ENCODE data around the gene PTCH2.

The PTCH2 gene

DNA sequence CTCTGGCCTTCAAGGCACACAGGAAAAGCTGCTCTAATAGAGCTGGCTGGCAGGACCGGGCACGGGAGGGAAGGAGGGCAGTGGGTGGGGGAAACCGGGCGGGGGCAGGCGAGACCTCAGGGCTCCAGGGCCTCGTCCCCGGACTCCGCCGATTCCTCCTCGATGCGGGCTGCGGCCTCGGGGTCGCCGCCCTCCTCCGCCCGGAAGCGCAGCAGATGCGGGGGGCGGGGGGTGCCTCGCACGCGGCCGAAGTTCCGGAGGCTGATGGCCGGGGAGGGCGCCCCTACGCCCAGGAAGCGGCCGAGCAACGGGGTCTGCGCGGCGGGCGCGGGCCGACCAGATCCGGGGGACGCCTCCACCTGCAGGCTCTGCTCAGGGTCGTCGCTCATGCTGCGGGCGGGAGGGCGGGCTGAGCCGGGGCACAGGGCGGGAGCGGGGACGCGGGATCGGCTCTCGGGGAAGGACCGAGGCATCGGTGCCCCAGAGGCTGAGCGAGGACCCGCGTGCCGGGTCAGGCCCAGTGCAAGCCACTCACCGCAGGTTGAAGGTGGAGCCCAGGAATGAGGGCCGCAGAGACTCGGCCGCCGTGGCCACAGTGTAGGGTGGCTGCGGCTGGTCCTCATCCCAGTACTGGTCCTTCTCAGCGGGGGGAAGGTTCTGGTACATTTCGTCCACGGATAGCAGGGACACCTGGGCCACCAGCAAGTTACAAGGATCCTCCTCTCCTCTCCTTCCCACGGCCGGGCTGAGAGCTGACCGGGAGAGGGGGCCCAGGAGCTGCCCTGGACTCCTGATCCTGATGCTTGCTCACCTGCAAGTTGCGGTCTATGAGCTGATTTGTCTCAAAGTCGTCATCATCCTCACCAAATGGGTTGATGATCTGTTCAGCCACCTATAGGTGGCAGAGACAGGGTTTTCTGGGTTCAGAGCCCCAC is 58.7 kb downstream of the PTCH2 start:
- no peak for DNase-seq (ENCODE audit: low read depth in 3 of 3)

DNA sequence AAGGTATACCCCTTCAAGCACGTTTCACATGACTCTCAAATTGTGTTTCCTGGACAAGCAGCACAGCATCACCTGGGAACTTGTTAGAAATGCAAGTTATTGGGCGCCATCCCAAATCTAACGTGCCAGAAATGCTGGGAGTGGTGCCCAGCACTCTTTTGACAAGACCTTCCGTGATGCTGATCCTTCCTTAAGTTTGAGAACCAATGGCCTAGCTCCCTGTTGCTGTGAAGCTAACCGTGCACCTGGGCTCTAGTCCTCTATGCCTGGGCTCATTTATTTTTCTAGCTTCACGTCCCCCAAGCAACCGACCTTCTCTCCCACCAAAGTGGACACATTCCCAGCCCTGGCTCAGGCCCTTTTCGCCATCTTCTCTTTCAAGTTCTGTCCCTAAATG is 59.4 kb downstream of the PTCH2 start:
- DNase-seq (ENCODE audit: low read depth in 3 of 3): no peak

DNA sequence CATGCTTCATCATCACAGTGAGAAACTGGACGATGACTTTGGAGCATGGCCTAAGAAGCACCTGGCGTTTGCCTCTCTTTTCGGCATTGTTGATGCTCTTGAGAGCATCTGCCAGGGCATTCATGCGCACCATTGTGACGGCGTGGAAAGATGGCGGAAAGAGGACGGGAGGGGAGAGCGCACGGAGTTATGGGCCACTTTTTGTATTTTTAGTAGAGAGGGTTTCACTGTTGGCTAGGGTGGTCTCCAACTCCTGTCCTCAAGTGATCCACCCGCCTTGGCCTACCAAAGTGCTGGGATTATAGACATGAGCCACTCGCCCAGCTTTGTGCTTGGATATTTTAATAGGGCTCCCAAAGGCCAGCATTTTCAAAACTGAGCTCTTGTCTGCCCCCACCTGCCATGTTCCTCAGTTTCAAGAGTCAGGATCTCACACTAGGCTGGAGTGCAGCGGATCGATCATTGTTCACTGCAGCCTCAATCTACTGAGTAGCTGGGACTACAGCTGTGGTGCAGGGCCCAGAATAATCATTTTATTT is 62.4 kb downstream of the PTCH2 start:
- no peak for DNase-seq (ENCODE audit: low read depth in 3 of 3)

DNA sequence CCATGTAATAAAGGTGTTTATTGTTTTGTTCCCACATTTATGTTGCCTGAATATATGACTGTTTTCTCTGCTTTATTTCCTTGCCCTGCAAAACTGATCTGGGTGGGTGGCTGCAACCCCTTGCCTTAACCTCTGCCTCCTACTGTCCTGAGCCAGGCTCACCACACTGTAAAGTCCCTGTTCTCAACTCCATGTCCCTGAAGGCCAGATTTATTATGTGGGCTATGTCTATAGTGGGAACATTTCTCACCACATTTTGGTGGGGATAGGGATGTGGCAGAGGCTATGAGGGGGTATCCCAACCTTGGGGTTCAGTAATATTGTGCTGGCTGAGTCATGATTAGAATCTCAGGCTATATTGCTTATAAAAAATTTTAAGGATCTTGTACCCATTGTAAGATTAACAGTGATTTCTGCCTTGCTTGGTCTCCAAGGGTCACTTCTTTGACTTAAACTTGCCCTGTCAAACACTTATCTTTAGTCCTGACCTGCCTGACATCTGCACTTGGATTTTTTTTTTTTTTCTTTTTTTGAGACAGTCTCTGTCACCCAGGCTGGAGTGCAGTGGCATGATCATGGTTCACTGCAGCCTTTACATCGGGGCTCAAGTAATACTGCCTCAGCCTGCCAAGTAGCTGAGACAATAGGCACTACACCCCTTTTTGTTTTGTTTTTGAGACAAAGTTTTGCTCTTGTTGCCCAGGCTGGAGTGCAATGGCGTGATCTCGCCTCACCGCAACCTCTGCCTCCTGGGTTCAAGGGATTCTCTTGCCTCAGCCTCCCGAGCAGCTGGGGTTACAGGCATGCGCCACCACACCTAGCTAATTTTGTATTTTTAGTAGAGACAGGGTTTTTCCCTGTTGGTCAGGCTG is 64.1 kb downstream of the PTCH2 start:
- DNase-seq (ENCODE audit: low read depth in 3 of 3): no peak

DNA sequence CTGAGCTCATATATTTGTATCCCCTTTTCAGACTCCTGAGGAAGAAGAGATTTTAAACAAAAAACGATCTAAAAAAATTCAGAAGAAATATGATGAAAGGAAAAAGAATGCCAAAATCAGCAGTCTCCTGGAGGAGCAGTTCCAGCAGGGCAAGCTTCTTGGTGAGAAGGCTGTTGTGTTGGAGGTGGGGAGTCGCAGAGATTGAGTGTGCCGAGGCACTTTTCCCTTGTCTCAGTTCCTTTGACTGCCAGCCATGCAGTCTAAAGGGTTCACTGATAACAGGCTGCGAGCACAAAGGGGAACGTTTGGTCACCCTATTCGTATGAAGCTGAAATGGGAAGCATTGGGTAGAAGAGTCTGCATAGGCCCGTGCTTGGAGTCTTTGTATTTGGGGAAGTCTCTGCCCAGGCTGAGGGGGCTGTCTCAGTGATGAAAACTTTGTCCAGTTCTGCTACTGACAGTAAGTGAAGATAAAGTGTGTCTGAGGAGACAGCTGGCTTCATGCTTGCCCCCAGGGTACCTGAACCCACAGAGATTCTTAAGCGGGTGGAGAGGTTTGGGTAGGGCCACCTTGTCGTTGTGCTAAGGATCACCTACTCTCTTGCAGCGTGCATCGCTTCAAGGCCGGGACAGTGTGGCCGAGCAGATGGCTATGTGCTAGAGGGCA is 65.0 kb downstream of the PTCH2 start:
- no peak for DNase-seq (ENCODE audit: low read depth in 3 of 3)

DNA sequence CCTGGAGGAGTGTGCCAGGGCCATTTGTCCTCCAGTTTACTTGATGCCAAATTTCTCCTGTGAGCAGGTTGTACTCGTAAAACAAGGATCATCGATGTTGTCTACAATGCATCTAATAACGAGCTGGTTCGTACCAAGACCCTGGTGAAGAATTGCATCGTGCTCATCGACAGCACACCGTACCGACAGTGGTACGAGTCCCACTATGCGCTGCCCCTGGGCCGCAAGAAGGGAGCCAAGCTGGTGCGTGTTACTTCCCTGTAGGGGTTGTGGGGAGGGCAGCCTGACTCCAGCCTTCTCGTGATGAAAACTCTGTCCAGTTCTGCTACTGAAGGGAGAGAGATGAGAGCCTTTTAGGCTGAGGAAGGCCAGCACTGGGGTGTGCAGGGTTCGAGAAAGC is 65.5 kb downstream of the PTCH2 start:
- no peak for DNase-seq (ENCODE audit: low read depth in 3 of 3)

DNA sequence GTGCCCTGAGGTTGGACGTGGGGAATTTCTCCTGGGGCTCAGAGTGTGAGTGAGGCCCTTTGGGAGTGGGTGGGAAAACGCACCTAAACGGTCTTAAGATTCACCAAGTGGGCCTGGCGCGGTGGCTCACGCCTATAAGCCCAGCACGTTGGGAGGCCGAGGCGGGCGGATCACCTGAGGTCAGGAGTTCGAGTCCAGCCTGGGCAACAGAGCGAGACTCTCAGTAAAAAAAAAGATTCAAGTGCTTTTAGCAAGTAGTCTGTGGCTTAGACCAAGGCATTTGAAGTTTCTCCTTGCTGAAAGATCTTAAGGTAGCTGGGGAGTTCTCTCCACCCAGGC is 66.4 kb downstream of the PTCH2 start:
- DNase-seq (ENCODE audit: low read depth in 3 of 3): no peak

DNA sequence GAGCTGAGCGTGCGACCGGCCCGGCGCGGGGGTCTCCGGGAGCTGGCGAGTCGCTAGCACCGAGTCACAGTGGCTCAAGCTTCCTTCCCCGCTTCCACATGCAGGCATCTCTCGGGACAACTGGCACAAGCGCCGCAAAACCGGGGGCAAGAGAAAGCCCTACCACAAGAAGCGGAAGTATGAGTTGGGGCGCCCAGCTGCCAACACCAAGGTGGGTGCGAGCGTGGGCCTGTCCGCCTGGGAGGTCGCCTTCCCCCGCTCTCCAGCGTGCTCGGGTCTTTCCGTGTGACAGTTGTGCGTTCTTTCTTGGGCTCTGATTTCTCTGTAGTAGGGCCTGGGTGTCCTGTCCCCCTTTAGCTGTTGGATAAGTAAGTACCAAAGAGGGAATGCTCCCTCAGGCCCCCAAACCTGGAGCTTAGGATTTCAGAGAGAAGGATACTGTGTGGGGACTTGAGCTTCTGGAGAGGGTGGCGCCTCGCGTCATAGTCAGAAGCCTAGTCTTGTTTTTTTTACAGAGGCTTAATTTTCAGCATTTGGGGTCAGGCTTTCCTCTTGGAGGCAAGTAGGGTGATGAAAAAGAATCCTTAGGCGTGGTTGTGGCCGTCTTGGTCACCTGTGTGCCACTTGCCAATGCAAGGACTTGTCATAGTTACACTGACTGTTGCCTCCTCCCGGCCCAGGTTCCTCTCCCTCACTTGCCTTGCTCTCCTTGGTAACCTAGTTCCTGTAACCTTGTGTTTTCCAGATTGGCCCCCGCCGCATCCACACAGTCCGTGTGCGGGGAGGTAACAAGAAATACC is 66.9 kb downstream of the PTCH2 start:
- DNase-seq (ENCODE audit: low read depth in 3 of 3): no peak

DNA sequence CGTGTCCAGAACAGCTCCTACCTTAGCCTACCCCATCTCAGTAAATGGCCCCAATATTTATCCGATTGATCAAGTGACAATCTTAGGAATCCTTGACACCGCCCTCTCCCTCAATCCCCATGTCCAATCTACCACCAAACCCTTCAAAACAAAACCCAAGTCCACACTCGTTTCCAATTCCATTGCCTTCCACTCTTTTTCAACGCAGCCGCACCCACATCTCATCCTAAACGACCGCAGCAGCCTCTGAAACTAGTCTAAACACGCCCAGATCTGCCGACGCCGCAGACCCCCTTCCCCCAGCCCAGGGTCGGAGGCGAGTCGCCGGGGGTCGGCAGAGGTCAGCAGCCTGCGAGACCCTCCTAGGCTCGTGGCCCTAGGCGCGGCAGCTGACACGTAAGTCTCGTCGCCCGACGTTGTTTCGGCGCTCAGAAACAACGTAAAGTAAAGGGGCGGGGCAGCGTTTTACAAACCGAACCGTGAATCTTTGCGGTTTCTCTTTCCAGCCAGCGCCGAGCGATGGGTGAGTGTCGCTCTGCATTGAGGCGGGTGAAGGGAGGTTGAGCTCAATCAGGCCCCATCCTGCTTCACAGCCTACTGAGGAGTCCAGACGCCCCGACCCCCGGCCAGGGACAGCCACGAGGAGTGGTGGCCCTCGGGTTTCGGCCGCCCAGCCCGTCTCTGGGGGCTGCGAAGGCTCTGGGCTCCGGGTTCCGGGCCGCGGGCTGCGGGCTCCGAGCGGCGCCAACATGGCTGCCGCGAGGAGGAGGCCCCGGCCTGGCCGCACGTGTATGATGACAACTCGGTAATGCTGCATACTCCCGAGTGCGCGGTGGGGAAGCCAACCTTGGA is 67.7 kb downstream of the PTCH2 start, which contains the start of gene RPS8:
Gene RPS8, plus strand, starts transcription at position 463 of the 852 bp plus-strand sequence. Its CDS starts 57 bp downstream, at position 520.
- peak; percentile 83 to 86 (median 84) for DNase-seq (ENCODE audit: low read depth in 3 of 3)
